HG02571 (cell line): ENCODE measurements around the gene TOMM40L.

ENCODE experiments used
- ATAC-seq: cut with Tn5 transposase; IDR thresholded peaks from one replicate; pipeline ENCODE4 v1.9.1; 2021; ENCODE audit warnings: mild to moderate bottlenecking, moderate library complexity; ENCODE audit not compliant: unreplicated experiment

The TOMM40L gene

GRCh38 chr1:161196521-161197451, 29.1 kb upstream of the TOMM40L start:
- ATAC-seq: no peak

DNA sequence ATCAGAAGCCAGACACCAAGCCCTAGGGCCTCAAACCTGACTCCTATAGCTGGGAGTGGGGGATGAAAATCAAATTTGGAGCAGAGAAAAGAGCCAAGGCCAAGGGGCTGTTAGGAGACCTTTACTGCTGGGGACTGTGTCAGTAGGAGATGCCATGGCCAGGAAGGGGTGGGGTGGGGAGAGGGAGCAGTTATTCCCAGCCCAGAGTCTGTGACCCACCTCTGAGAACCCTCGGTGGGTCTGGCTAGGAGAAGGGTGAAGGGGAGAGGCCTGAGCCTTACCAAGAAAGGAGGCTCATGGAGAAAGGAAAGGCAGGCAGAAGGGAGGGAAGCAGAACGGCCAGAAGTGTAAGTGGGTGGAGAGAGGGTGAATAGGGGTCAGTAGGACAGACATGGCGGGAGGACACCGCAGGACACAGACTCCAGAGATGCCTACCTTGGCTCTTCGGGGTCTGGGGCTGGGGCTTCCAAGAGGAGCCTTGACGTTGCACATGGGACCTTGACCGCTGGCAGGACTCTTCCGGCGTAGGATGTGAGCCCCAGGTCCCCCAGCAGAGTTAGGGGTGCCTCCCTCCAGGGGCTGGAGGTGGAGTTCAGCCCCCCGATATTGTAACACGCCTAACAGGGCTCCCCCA, 28.2 kb upstream of the TOMM40L start:
- ATAC-seq: no peak

GRCh38 chr1:161198194-161198896, 27.5 kb upstream of the TOMM40L start:
- no peak for ATAC-seq

GRCh38 chr1:161198897-161199431, 26.9 kb upstream of the TOMM40L start, which contains the start of gene ADAMTS4:
TSS of gene ADAMTS4 (minus strand) at chr1:161199054. CDS start at chr1:161198627, 427 bp downstream.
- ATAC-seq: no peak

DNA sequence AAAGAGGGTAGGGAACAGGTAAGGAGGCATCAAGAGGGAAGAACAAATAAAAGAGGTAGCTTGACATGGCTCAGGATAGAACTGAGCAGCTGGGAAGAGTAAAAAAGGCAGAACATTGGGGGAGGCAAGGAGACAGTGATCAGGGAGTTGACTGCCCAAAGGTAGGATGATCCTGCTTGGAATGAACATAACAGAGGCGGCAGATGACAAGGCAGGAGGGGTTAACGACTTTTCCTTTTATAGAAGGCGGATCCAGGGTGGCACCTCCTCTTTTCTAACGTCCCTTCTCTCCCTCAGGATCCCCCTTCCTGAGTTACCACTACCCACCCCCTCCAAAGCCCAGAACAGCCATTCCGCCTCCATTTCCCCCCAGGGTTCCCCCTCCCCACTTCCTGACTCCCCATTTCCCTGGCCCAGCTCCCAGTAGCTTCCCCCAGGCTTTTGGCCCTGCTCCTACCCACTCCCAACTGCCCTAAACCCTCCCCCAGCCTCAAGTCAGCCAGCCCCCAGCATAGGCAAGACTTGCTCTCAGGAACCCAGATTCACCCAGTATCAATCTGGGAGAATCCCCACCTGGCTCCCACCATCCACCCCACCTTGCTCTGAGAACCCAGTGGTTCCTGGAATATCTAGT, 26.2 kb upstream of the TOMM40L start:
- ATAC-seq: no peak

DNA sequence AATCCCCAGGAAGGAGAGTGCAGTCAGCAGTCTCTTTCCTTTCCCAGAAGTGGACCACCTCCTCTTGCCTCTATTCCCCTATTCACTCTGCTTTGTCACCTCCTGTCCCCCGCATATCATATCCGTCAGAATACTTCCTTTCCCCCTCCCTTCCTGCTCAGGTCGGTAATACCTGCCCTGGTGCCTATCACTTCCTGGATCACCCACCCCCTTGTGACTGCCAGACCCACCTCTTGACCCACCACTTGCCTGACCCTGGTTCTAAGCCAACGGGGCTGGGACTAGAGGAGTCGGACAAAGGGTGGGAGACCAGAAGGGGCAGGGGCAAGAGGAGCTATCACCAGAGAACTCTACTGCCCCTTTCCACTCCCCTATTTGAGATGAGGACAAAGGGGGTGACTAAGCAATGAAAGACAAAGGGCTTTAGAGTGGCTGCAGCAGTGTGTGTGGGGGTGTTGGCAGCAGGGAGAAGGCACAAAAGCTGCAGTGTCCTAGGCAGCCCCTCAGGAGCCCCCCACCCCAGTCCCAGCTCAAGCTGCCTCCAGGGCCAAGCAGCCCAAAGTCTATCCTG, 25.4 kb upstream of the TOMM40L start:
- ATAC-seq: no peak

DNA sequence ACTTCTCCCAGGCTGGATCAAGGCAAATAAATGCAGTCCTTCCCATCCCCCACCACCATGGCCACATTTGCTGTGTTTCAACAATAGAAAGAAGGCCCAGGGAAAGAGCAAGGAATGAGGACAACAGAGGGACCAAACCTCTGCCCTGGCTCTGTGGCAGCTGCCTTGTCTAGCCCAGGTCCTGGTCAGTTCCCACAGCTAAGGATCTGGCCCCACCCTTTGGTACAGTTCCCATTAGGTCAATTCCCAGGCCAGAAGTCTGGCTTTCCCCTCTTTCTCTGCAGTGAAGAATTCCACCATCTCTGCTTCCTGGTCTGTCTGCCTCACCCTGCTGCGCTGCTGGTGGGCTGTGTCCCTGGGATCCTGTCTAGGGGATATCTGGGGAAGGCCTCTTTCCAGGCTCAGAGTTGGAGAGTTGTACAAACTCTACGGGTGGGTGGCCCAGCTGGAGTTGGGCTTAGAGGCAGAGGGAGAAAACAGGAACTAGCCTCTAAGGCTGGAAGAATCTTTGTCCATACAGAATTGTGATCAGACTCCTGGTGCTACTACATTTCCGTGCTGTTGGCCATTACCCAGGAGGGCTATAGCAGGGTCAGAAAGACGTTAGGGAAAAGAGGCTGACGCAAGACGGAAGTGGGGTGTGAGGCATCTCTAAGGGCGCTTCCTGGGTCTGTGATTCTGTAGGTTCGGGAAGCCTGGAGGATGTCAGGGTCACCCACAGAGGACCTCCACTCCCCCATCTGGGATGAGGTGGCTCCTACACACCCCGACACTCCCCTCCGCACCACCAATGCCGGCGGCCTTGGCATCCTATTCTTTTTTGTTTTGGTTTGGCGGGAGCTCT, 24.6 kb upstream of the TOMM40L start:
- no peak for ATAC-seq

GRCh38 chr1:161201836-161202712, 23.8 kb upstream of the TOMM40L start, which contains the start of gene NDUFS2:
TSS of gene NDUFS2 (plus strand) at chr1:161202367. CDS start at chr1:161202386, 19 bp downstream.
- ATAC-seq: peak; percentile 96

DNA sequence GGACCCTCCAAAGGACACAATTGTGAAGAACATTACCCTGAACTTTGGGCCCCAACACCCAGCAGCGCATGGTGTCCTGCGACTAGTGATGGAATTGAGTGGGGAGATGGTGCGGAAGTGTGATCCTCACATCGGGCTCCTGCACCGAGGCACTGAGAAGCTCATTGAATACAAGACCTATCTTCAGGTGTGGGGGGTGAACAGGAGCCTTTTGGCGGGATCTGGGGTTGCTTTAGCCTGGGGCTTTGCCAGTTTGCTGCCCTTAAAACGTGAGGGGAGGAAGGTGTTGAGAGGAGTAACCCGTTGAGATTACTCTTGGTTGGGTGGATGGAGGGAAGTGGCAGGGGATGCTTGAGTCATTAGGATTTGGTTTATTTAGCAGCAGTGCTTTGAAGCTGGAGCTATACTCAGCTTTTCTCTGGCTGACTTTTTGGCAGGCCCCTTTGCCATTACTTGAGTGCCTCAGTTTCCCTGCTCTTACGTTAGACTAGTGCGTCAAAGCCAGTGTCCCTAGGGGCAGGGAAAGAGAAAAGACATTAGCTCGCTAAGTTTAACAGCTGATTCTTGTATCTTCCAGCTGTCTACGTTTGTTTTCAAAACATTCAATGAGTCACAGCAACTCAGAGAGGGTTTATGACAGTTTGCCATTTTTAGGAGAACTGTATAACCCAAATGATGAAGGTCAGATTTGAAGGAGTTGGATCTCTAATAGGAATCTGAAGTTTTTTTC, 19.3 kb upstream of the TOMM40L start:
- ATAC-seq: no peak

GRCh38 chr1:161207173-161207572, 18.7 kb upstream of the TOMM40L start:
- ATAC-seq: no peak

DNA sequence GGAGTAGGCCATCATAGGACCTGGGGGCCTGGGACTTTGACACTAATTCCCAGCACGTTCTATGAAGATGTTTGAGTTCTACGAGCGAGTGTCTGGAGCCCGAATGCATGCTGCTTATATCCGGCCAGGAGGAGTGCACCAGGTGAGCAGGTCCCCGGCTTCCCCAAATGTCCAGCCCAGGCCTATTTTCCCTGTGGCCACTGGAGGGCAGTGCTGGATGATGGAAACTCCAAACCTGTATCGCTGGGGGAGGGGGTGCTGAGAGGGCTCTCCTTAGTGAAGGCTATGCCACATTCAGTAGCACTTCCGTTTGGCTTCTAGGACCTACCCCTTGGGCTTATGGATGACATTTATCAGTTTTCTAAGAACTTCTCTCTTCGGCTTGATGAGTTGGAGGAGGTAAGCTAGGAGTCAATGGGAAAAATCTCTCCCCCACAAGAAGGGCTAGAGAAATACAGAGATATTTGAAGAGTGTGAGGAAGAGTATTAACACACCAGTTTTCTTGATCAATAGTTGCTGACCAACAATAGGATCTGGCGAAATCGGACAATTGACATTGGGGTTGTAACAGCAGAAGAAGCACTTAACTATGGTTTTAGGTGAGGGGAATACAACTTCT, 16.0 kb upstream of the TOMM40L start:
- ATAC-seq: no peak

DNA sequence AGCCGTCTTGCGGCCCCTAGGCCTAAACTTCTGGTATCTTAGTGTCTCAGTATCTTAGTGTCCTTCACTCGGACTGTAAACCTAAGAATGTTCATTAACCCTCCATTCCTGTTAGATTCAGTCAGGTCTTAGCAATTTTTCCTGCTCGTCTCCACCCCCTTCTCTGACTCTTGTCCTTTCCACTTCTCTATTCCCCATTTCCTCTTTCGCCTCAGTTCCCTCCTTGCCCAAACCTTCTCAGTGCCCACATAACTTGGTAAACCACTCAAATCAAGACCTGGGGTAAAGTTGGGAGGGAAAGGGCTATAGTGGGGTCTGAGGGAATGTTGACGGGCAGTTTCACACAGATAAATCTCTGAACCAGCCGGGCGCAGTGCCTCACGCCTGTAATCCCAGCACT, 11.5 kb upstream of the TOMM40L start:
- ATAC-seq: no peak

GRCh38 chr1:161215076-161215475, 10.8 kb upstream of the TOMM40L start, which contains the start of gene FCER1G:
TSS of gene FCER1G (plus strand) at chr1:161215295. CDS start at chr1:161215322, 27 bp downstream.
- no peak for ATAC-seq

DNA sequence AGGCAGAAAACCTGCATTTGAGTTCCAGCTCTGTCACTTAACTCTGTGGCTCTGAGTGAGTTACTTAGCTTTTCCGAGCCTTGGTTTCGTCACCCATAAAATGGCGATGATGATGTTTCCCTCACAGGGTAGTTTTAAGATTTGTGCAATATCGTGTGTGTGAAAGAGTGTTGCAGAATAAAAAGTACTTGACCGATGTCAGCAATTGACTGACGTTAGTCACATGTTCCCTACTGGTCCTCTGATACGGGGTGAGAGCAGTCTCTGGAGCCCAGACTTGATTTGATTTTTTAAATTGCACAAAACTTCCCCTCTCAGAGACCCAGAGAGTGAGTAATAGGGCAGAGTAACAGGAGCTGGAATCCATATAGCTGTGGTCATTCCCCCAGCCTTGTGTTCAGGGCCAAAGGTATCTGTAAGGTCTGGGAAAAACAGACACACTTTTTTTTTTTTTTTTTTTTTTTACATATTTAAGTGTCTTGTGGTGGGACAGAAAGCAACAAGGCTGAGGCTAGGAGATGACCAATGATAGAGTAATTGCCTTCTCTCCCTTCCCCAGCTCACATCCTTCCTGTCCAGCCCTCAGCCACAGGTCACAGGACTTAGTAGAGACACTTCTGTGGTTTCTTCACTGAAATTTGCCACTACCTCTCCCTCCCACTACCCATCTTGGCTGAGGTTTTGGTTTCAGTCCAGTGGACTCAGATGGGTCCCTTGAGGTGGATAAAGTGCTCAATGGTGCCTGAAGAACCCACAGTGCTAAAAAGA, 8.7 kb upstream of the TOMM40L start:
- ATAC-seq: peak; percentile 61

DNA sequence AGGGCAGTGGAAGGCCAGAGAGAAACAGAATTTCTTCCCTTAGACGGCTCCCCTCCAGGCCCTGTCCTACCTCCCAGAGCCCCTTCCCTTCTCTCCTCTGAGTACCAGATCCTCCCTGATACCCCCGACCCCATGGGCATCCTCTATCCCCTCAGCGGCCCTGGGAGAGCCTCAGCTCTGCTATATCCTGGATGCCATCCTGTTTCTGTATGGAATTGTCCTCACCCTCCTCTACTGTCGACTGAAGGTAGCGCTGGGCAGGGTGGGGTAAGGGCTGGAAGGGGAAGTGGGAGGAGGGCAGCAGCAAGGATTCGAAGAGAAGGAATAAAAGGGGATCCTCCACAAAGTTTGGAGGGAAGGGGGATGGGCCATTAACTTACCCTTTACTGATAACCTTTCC, 8.0 kb upstream of the TOMM40L start:
- no peak for ATAC-seq

GRCh38 chr1:161218301-161219077, 7.4 kb upstream of the TOMM40L start:
- no peak for ATAC-seq
